HUDEP-2 (cell line): ENCODE measurements around the gene CALN1.

Experiments used
- DNase-seq, 76 experiments: peaks; one replicate each; lab custom pipeline; 2025; ENCODE audit not compliant: unreplicated experiment in 76 of 76; lab: John Stamatoyannopoulos, UW

CALN1 gene

GRCh38 chr7:72272479-72272878 is 139.7 kb downstream of the CALN1 start:
- DNase-seq: no peak

- no peak for DNase-seq
These were observed 143.3 kb downstream of the CALN1 start for GRCh38 chr7:72268796-72269195.

- no peak for DNase-seq
These were observed 144.0 kb downstream of the CALN1 start for GRCh38 chr7:72268090-72268489.

GRCh38 chr7:72267291-72267800 is 144.8 kb downstream of the CALN1 start:
- no peak for DNase-seq

GRCh38 chr7:72266771-72267170 is 145.4 kb downstream of the CALN1 start:
- no peak for DNase-seq

- no peak for DNase-seq
These were observed 146.8 kb downstream of the CALN1 start for GRCh38 chr7:72265071-72265904.

GRCh38 chr7:72260406-72260805 is 151.7 kb downstream of the CALN1 start:
- no peak for DNase-seq

GRCh38 chr7:72258074-72258473 is 154.1 kb downstream of the CALN1 start:
- DNase-seq: no peak

GRCh38 chr7:72254455-72254854 is 157.7 kb downstream of the CALN1 start:
- DNase-seq: no peak

- no peak for DNase-seq
These were observed 163.0 kb downstream of the CALN1 start for GRCh38 chr7:72249106-72249505.

GRCh38 chr7:72244826-72245398 is 167.2 kb downstream of the CALN1 start:
- no peak for DNase-seq

- no peak for DNase-seq
These were observed 168.8 kb downstream of the CALN1 start for GRCh38 chr7:72243329-72243728.

GRCh38 chr7:72235351-72235750 is 176.8 kb downstream of the CALN1 start:
- no peak for DNase-seq

GRCh38 chr7:72234086-72234485 is 178.1 kb downstream of the CALN1 start:
- no peak for DNase-seq

GRCh38 chr7:72230281-72230680 is 181.9 kb downstream of the CALN1 start:
- DNase-seq: no peak

GRCh38 chr7:72223351-72223750 is 188.8 kb downstream of the CALN1 start:
- no peak for DNase-seq

GRCh38 chr7:72222136-72222535 is 190.0 kb downstream of the CALN1 start:
- DNase-seq: no peak

- no peak for DNase-seq
These were observed 192.6 kb downstream of the CALN1 start for GRCh38 chr7:72219500-72219899.

- DNase-seq: no peak
These were observed 195.0 kb downstream of the CALN1 start for GRCh38 chr7:72217151-72217550.

GRCh38 chr7:72213769-72214168 is 198.4 kb downstream of the CALN1 start:
- no peak for DNase-seq

GRCh38 chr7:72213081-72213480 is 199.1 kb downstream of the CALN1 start:
- DNase-seq: no peak

GRCh38 chr7:72211175-72211574 is 201.0 kb downstream of the CALN1 start:
- no peak for DNase-seq
